Measurements from ENCODE around the gene NRXN2. TPM values are rescaled to one million over a fixed set of nuclear protein-coding genes. Genes with fewer than 3 reads are reported as not detected.

The NRXN2 gene
- total RNA-seq, 1 experiment from 2014 or later = not detected

GRCh38 chr11:64591257-64592233 lies 131.5 kb downstream of the NRXN2 start:
- no peak for DNase-seq (ENCODE audit: low read depth)

- no peak for DNase-seq (ENCODE audit: low read depth)
Measured at GRCh38 chr11:64590763-64591221, 132.2 kb downstream of the NRXN2 start, which contains the start of gene SLC22A12. Gene SLC22A12, plus strand, starts transcription at chr11:64591220. Its CDS starts 337 bp downstream, at chr11:64591557.

- DNase-seq (ENCODE audit: low read depth) = no peak
Measured at GRCh38 chr11:64588701-64589100, 134.3 kb downstream of the NRXN2 start.

GRCh38 chr11:64586366-64586765 lies 136.6 kb downstream of the NRXN2 start:
- DNase-seq (ENCODE audit: low read depth) = no peak

- no peak for DNase-seq (ENCODE audit: low read depth)
Measured at GRCh38 chr11:64585150-64585549, 137.8 kb downstream of the NRXN2 start.

- DNase-seq (ENCODE audit: low read depth) = peak; percentile 29
Measured at GRCh38 chr11:64583296-64584262, 139.4 kb downstream of the NRXN2 start.

GRCh38 chr11:64582885-64583284 lies 140.1 kb downstream of the NRXN2 start:
- DNase-seq (ENCODE audit: low read depth) = no peak

GRCh38 chr11:64581057-64581523 lies 141.9 kb downstream of the NRXN2 start:
- DNase-seq (ENCODE audit: low read depth) = no peak

- DNase-seq (ENCODE audit: low read depth) = no peak
Measured at GRCh38 chr11:64580412-64580811, 142.6 kb downstream of the NRXN2 start.

GRCh38 chr11:64577202-64577601 lies 145.8 kb downstream of the NRXN2 start:
- DNase-seq (ENCODE audit: low read depth) = no peak

- DNase-seq (ENCODE audit: low read depth) = no peak
Measured at GRCh38 chr11:64572143-64572542, 150.9 kb downstream of the NRXN2 start.

- DNase-seq (ENCODE audit: low read depth) = peak; percentile 13
Measured at GRCh38 chr11:64571410-64572091, 151.4 kb downstream of the NRXN2 start.

GRCh38 chr11:64571050-64571409 lies 152.0 kb downstream of the NRXN2 start:
- DNase-seq (ENCODE audit: low read depth) = no peak

GRCh38 chr11:64570341-64570740 lies 152.7 kb downstream of the NRXN2 start:
- no peak for DNase-seq (ENCODE audit: low read depth)

- no peak for DNase-seq (ENCODE audit: low read depth)
Measured at GRCh38 chr11:64569300-64569970, 153.6 kb downstream of the NRXN2 start.

GRCh38 chr11:64568584-64569140 lies 154.3 kb downstream of the NRXN2 start:
- no peak for DNase-seq (ENCODE audit: low read depth)

GRCh38 chr11:64568041-64568571 lies 154.9 kb downstream of the NRXN2 start:
- DNase-seq (ENCODE audit: low read depth) = no peak

GRCh38 chr11:64566915-64567891 lies 155.8 kb downstream of the NRXN2 start:
- no peak for DNase-seq (ENCODE audit: low read depth)
